H9 (cell line): ENCODE measurements around the gene GTPBP6. TPM values are rescaled to one million over a fixed set of nuclear protein-coding genes. Genes with fewer than 3 reads are reported as not detected.

ENCODE experiments used
- DNase-seq: peaks from one replicate; pipeline ENCODE4 v3.0.0-alpha.2; 2017
- H2AFZ ChIP-seq: one replicate; pipeline ENCODE4 v1.6.1; 2013; ENCODE audit warnings: mild to moderate bottlenecking, low read length, control low read depth, moderate library complexity
- H2AK5ac ChIP-seq: 2 replicates; pipeline ENCODE4 v1.6.1; 2013; ENCODE audit warnings: low read length, control low read depth, mixed read lengths; ENCODE audit not compliant: insufficient read length
- H2BK120ac ChIP-seq: one replicate; pipeline ENCODE4 v1.6.1; 2013; ENCODE audit warnings: low read depth, mild to moderate bottlenecking, low read length, control low read depth, inconsistent platforms; ENCODE audit not compliant: poor library complexity, severe bottlenecking
- H2BK12ac ChIP-seq: 2 replicates; pipeline ENCODE4 v1.6.1; 2013; ENCODE audit warnings: low read length, control low read depth, mixed read lengths, low read depth; ENCODE audit not compliant: insufficient read length
- H2BK15ac ChIP-seq: 2 replicates; pipeline ENCODE4 v1.6.1; 2013; ENCODE audit warnings: low read depth, low read length, control low read depth
- H2BK20ac ChIP-seq: one replicate; pipeline ENCODE4 v1.6.1; 2013; ENCODE audit warnings: low read depth, mild to moderate bottlenecking, low read length, control low read depth, inconsistent platforms; ENCODE audit not compliant: poor library complexity, severe bottlenecking
- H2BK5ac ChIP-seq: 2 replicates; pipeline ENCODE4 v1.6.1; 2013; ENCODE audit warnings: low read length, control low read depth, mixed read lengths; ENCODE audit not compliant: insufficient read length
- H3K14ac ChIP-seq: 2 replicates; pipeline ENCODE4 v1.6.1; 2013; ENCODE audit warnings: low read length, control low read depth; ENCODE audit not compliant: insufficient read depth
- H3K18ac ChIP-seq: 2 replicates; pipeline ENCODE4 v1.6.1; 2013; ENCODE audit warnings: low read depth, mild to moderate bottlenecking, mixed read lengths, low read length, control low read depth; ENCODE audit not compliant: insufficient read length
- H3K23ac ChIP-seq: 2 replicates; pipeline ENCODE4 v1.6.1; 2013; ENCODE audit warnings: low read length, control low read depth, mixed read lengths, low read depth; ENCODE audit not compliant: insufficient read length
- H3K23me2 ChIP-seq: 2 replicates; pipeline ENCODE4 v1.6.1; 2013; ENCODE audit warnings: low read depth, mild to moderate bottlenecking, mixed read lengths, low read length, control low read depth; ENCODE audit not compliant: insufficient read length, poor library complexity, severe bottlenecking
- H3K27ac ChIP-seq: 2 replicates; pipeline ENCODE4 v1.5.1; 2013; ENCODE audit warnings: low read length, control low read depth, mixed read lengths, low read depth; ENCODE audit not compliant: insufficient read length
- H3K27me3 ChIP-seq: 2 replicates; pipeline ENCODE4 v1.6.1; 2013; ENCODE audit warnings: low read length, control low read depth, inconsistent platforms; ENCODE audit not compliant: insufficient read depth
- H3K4ac ChIP-seq: 2 replicates; pipeline ENCODE4 v1.6.1; 2013; ENCODE audit warnings: low read depth, mild to moderate bottlenecking, control low read depth, inconsistent platforms, low read length, moderate library complexity
- H3K4me1 ChIP-seq: 2 replicates; pipeline ENCODE4 v1.6.1; 2013; ENCODE audit warnings: low read length, control low read depth, inconsistent platforms; ENCODE audit not compliant: insufficient read depth
- H3K4me2 ChIP-seq: 2 replicates; pipeline ENCODE4 v1.6.1; 2013; ENCODE audit warnings: low read length, control low read depth, mixed read lengths; ENCODE audit not compliant: insufficient read length, insufficient read depth
- H3K56ac ChIP-seq: 2 replicates; pipeline ENCODE4 v1.6.1; 2013; ENCODE audit warnings: low read depth, mild to moderate bottlenecking, mixed read lengths, low read length, control low read depth; ENCODE audit not compliant: insufficient read length
- H3K79me1 ChIP-seq: 2 replicates; pipeline ENCODE4 v1.6.1; 2013; ENCODE audit warnings: low read depth, mild to moderate bottlenecking, moderate library complexity, low read length, control low read depth, inconsistent platforms; ENCODE audit not compliant: insufficient read depth, poor library complexity, severe bottlenecking
- H3K79me2 ChIP-seq: 2 replicates; pipeline ENCODE4 v1.6.1; 2013; ENCODE audit warnings: low read length, control low read depth, inconsistent platforms; ENCODE audit not compliant: insufficient read depth
- H3K9ac ChIP-seq: 2 replicates; pipeline ENCODE4 v1.6.1; 2013; ENCODE audit warnings: low read length, control low read depth, mixed read lengths; ENCODE audit not compliant: insufficient read length; ENCODE audit errors: extremely low read depth
- H3K9me3 ChIP-seq: one replicate; pipeline ENCODE4 v1.6.1; 2013; ENCODE audit warnings: low read depth, low read length, inconsistent platforms; ENCODE audit not compliant: control insufficient read depth
- H3T11ph ChIP-seq: one replicate; pipeline ENCODE4 v1.6.1; 2013; ENCODE audit warnings: mild to moderate bottlenecking, low read length, control low read depth, inconsistent platforms
- H4K20me1 ChIP-seq: one replicate; pipeline ENCODE4 v1.6.1; 2013; ENCODE audit not compliant: control insufficient read depth, insufficient read length, insufficient read depth
- H4K5ac ChIP-seq: 2 replicates; pipeline ENCODE4 v1.6.1; 2013; ENCODE audit warnings: low read depth, mild to moderate bottlenecking, mixed read lengths, low read length, control low read depth; ENCODE audit not compliant: insufficient read length
- H4K8ac ChIP-seq: replicated peaks from 2 replicates; pipeline ENCODE4 v1.6.1; 2013; ENCODE audit warnings: low read length, control low read depth, mixed read lengths, low read depth; ENCODE audit not compliant: insufficient read length
- H4K91ac ChIP-seq: 2 replicates; pipeline ENCODE4 v1.6.1; 2013; ENCODE audit warnings: low read depth, mild to moderate bottlenecking, moderate library complexity, mixed read lengths, low read length, control low read depth; ENCODE audit not compliant: insufficient read length
- H3K27ac Mint-ChIP-seq, 3 experiments: 2 replicates in 2 of 3; 3 replicates in 1 of 3; pipeline ENCODE4 v1.8.0; 2020 to 2021; ENCODE audit warnings: mixed read lengths in 3 of 3, mild to moderate bottlenecking in 1 of 3, moderate library complexity in 1 of 3
- H3K27me3 Mint-ChIP-seq: 2 replicates; pipeline ENCODE4 v1.8.0; 2021; ENCODE audit warnings: low read depth, mild to moderate bottlenecking, moderate library complexity, mixed read lengths
- H3K36me3 Mint-ChIP-seq, 3 experiments: 2 replicates in 2 of 3; 3 replicates in 1 of 3; pipeline ENCODE4 v1.8.0; 2020 to 2021; ENCODE audit warnings: low read depth in 3 of 3, mixed read lengths in 3 of 3; ENCODE audit not compliant: insufficient read depth in 1 of 3
- H3K4me1 Mint-ChIP-seq, 2 experiments: 2 replicates each; pipeline ENCODE4 v1.8.0; 2020; ENCODE audit warnings: mixed read lengths in 2 of 2
- H3K4me3 Mint-ChIP-seq, 2 experiments: 2 replicates in 1 of 2; 3 replicates in 1 of 2; pipeline ENCODE4 v1.8.0; 2020 to 2021; ENCODE audit warnings: mild to moderate bottlenecking in 2 of 2, mixed read lengths in 2 of 2, moderate library complexity in 1 of 2
- H3K9me3 Mint-ChIP-seq, 2 experiments: 2 replicates in 1 of 2; 3 replicates in 1 of 2; pipeline ENCODE4 v1.8.0; 2020; ENCODE audit warnings: mild to moderate bottlenecking in 2 of 2, mixed read lengths in 2 of 2, moderate library complexity in 1 of 2
- CTCF ChIP-seq: fragments of 200-600 bp; sonication (generic); conservative IDR thresholded peaks from 3 replicates; pipeline ENCODE4 v1.8.0; 2021; ENCODE audit warnings: antibody characterized with exemption, mild to moderate bottlenecking
- WGBS: extraction: QIAGEN DNeasy Blood & Tissue Kit; methylation state at CpG from one replicate; pipeline ENCODE4 v1.1.7; 2013; ENCODE audit warnings: missing lambda C conversion rate, low lambda C conversion rate, mixed read lengths; ENCODE audit not compliant: insufficient read length; ENCODE audit errors: extremely low coverage; 5-methylcytosine and 5-hydroxymethylcytosine counted together
- total RNA-seq: library from RNA; stranded (reverse); gene quantifications from 2 replicates; pipeline ENCODE4 v1.2.1, GENCODE V29; 2021

GTPBP6 gene
- total RNA-seq, 1 experiment from 2014 or later = 64.0 TPM

DNA sequence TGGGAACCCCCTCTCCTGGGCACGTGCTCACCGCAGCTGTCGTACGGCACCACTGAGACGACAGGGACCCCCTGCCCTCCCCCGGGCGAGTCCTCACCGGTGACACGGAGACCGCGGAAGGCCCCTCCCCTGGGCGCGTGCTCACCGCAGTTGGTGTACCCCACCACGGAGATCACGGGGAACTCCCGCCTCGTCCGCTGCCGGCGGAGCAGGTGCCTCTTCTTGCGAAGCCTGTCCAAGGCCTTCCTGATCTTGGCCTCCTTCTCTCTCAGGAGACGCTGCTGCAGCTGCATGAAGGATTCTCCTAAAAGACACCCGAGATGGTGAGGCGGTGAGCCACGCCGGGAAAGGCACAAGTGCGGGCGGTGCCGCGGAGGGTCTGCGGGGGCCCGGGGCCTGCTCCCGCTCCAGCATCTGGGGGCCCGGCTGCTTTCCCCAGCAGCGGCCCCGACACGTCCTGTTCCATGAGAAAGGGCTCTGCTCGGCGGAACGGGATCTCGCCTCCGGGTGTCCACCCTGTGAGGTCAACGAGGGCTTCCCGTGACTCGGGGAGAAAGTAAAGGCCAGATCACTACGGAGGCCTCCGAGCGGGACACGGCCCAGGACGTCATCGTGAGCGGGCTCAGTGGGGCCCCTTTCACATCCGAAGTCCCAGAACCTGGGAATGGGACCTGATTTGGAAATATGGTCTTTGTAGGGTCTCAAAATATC lies 5.8 kb downstream of the GTPBP6 start:
- H3K4ac ChIP-seq = no peak overlapping the region
- no peak overlapping the region for H3K9ac ChIP-seq
- H4K8ac ChIP-seq = no peak overlapping the region
- no peak overlapping the region for H2BK20ac ChIP-seq
- peaks cover 0 to 4% of the 10 kb centered on the region in 2 experiments; a peak in 1 of 4 replicates for H3K4me1 Mint-ChIP-seq
- TF ChIP-seq CTCF = no peak
- no peak overlapping the region for H3K56ac ChIP-seq
- no peak overlapping the region for H3K23ac ChIP-seq
- H3K4me2 ChIP-seq = no peak overlapping the region
- H3K23me2 ChIP-seq = peaks cover 3% of the 10 kb centered on the region
- WGBS = no CpG with 5 or more reads among the region's 54 CpGs
- H3T11ph ChIP-seq = no peak overlapping the region
- no peak overlapping the region for H2BK5ac ChIP-seq
- no peaks in the 10 kb centered on the region for H3K79me2 ChIP-seq
- no peaks in the 10 kb centered on the region for H4K20me1 ChIP-seq
- no peak overlapping the region for H2BK120ac ChIP-seq
- H2AK5ac ChIP-seq = no peak overlapping the region
- H3K14ac ChIP-seq = no peak overlapping the region
- H3K27me3 ChIP-seq = no peaks in the 10 kb centered on the region
- no peak overlapping the region for H2AFZ ChIP-seq
- no peak overlapping the region for H3K27ac Mint-ChIP-seq
- no peak overlapping the region for H3K27ac ChIP-seq
- no peak overlapping the region for H4K5ac ChIP-seq
- no peaks in the 10 kb centered on the region for H3K9me3 Mint-ChIP-seq
- H3K79me1 ChIP-seq = no peaks in the 10 kb centered on the region
- no peak overlapping the region for H2BK15ac ChIP-seq
- peaks cover 25 to 57% (median 57%) of the 10 kb centered on the region in 3 experiments for H3K36me3 Mint-ChIP-seq
- H3K4me1 ChIP-seq = no peaks in the 10 kb centered on the region
- H3K4me3 Mint-ChIP-seq = no peak overlapping the region
- H4K91ac ChIP-seq = no peak overlapping the region
- H3K27me3 Mint-ChIP-seq = no peaks in the 10 kb centered on the region
- no peak overlapping the region for H2BK12ac ChIP-seq
- H3K18ac ChIP-seq = no peak overlapping the region
- H3K9me3 ChIP-seq = no peaks in the 10 kb centered on the region
- no peak for DNase-seq
